ENCODE results near the gene DDX28. TPM values are rescaled to one million over a fixed set of nuclear protein-coding genes. Genes with fewer than 3 reads are reported as not detected.

Gene DDX28
- total and polyA plus RNA-seq, 2 donors (not counting 3 experiments of a cell fraction or from before 2014, with no cell fraction given), result 8.4 to 12.5 TPM

- Histone ChIP-seq H3K36me3 (ENCODE audit: control insufficient read depth in 2 of 2, extremely low read depth in 1 of 2, insufficient read depth in 2 of 2, low read length in 2 of 2) (no peaks in the 10 kb centered on the region), H3K4me2 (ENCODE audit: insufficient read depth, low read length) (no peak overlapping the region), H3K27me3 (ENCODE audit: control insufficient read depth in 2 of 2, insufficient read depth in 2 of 2, low read length in 2 of 2) (no peaks in the 10 kb centered on the region), H3K4me3 (replicated peaks in 1 of 3; ENCODE audit: insufficient read depth in 1 of 3, low read depth in 1 of 3, low read length in 3 of 3) (no peak overlapping the region), H3K27ac (ENCODE audit: insufficient read depth, low read depth, low read length) (no peak overlapping the region), H3K9me1 (replicated peaks; ENCODE audit: control insufficient read depth, extremely low read depth, insufficient read depth, low read length) (no peaks in the 10 kb centered on the region), H4K20me1 (replicated peaks; ENCODE audit: control insufficient read depth, extremely low read depth, insufficient read depth, low read length) (no peaks in the 10 kb centered on the region), H3K4me1 (ENCODE audit: control insufficient read depth, extremely low read depth, insufficient read depth, low read length) (peaks cover 17% of the 10 kb centered on the region), H3K79me2 (ENCODE audit: control insufficient read depth, insufficient read depth, low read length) (no peaks in the 10 kb centered on the region), H2AFZ (ENCODE audit: low read depth, low read length) (peak overlapping the region; percentile 82), H3K9me3 (replicated peaks; ENCODE audit: control insufficient read depth, insufficient read depth, low read length) (no peaks in the 10 kb centered on the region), H3K9ac (replicated peaks; ENCODE audit: extremely low read depth, insufficient read depth, low read length) (no peak overlapping the region)
- ChIA-PET CTCF (interaction anchor here (0.8 to 4.9 kb wide), 3 partner anchors 8 to 53 kb away, joined by 4 to 23 read pairs (median 4); no protein-coding TSS in a partner anchor), POLR2A (no interaction called here)
- peak; percentile 33 for DNase-seq (ENCODE audit: low read depth, low spot score)
- dilution Hi-C loops (cut with MboI; ENCODE audit: extremely low pct_ligation_motif_present, low sequenced_read_pairs), result no loop called here
- intact Hi-C loops (cut with micrococcal nuclease), result no loop called here
- TF ChIP-seq GATA2 (IDR thresholded peaks at IDR 0.05; ENCODE audit: insufficient read depth, insufficient read length, low read depth, low read length), result no peak
- no peak for TF ChIP-seq JUN (IDR thresholded peaks at IDR 0.05; ENCODE audit: borderline replicate concordance, insufficient read depth, insufficient read length, low read depth)
- TF ChIP-seq POLR2AphosphoS5 (IDR thresholded peaks at IDR 0.05; ENCODE audit: insufficient read depth, low read depth, low read length), result no peak
- TF ChIP-seq EZH2 (IDR thresholded peaks at IDR 0.05; ENCODE audit: borderline replicate concordance, low read depth, low read length, severe bottlenecking), result no peak
- TF ChIP-seq MAX (IDR thresholded peaks at IDR 0.05; ENCODE audit: insufficient read depth, insufficient read length), result no peak
- TF ChIP-seq POLR2A (IDR thresholded peaks at IDR 0.05; ENCODE audit: low read depth, low read length), result no peak
- no peak for TF ChIP-seq FOS (IDR thresholded peaks at IDR 0.05; ENCODE audit: borderline replicate concordance, insufficient read depth, low read length)
- FAIRE-seq, result peak; percentile 53
- BruUV-seq (replicated peaks), result no TSS peak
These were observed 35.4 kb downstream of the DDX28 start for GRCh38 chr16:67987460-67988160.

- no peak overlapping the region for H3K4me2 ChIP-seq (ENCODE audit: insufficient read depth, low read length)
- no peaks in the 10 kb centered on the region for H4K20me1 ChIP-seq (replicated peaks; ENCODE audit: control insufficient read depth, extremely low read depth, insufficient read depth, low read length)
- no peaks in the 10 kb centered on the region for H3K27me3 ChIP-seq (ENCODE audit: control insufficient read depth in 2 of 2, insufficient read depth in 2 of 2, low read length in 2 of 2)
- H2AFZ ChIP-seq (ENCODE audit: low read depth, low read length), result peak overlapping the region; percentile 82
- no peaks in the 10 kb centered on the region for H3K9me3 ChIP-seq (replicated peaks; ENCODE audit: control insufficient read depth, insufficient read depth, low read length)
- no peaks in the 10 kb centered on the region for H3K79me2 ChIP-seq (ENCODE audit: control insufficient read depth, insufficient read depth, low read length)
- peaks cover 17% of the 10 kb centered on the region for H3K4me1 ChIP-seq (ENCODE audit: control insufficient read depth, extremely low read depth, insufficient read depth, low read length)
- ChIA-PET POLR2A (no interaction called here), CTCF (interaction anchor here (0.8 to 4.9 kb wide), 3 partner anchors 9 to 54 kb away, joined by 4 to 23 read pairs (median 4); no protein-coding TSS in a partner anchor)
- FAIRE-seq (no peak), DNase-seq (ENCODE audit: low read depth, low spot score) (no peak)
- dilution Hi-C loops (cut with MboI; ENCODE audit: extremely low pct_ligation_motif_present, low sequenced_read_pairs), result no loop called here
- intact Hi-C loops (cut with micrococcal nuclease), result no loop called here
- no peak overlapping the region for H3K9ac ChIP-seq (replicated peaks; ENCODE audit: extremely low read depth, insufficient read depth, low read length)
- TF ChIP-seq POLR2AphosphoS5 (IDR thresholded peaks at IDR 0.05; ENCODE audit: insufficient read depth, low read depth, low read length) (no peak), FOS (IDR thresholded peaks at IDR 0.05; ENCODE audit: borderline replicate concordance, insufficient read depth, low read length) (no peak), JUN (IDR thresholded peaks at IDR 0.05; ENCODE audit: borderline replicate concordance, insufficient read depth, insufficient read length, low read depth) (no peak), POLR2A (IDR thresholded peaks at IDR 0.05; ENCODE audit: low read depth, low read length) (no peak), MAX (IDR thresholded peaks at IDR 0.05; ENCODE audit: insufficient read depth, insufficient read length) (no peak), MYC (IDR thresholded peaks at IDR 0.05; ENCODE audit: low read depth, low read length) (no peak), GATA2 (IDR thresholded peaks at IDR 0.05; ENCODE audit: insufficient read depth, insufficient read length, low read depth, low read length) (no peak), EZH2 (IDR thresholded peaks at IDR 0.05; ENCODE audit: borderline replicate concordance, low read depth, low read length, severe bottlenecking) (no peak), CTCF (IDR thresholded peaks at IDR 0.05; ENCODE audit: extremely low read depth in 1 of 2, insufficient read depth in 1 of 2, low read depth in 1 of 2, low read length in 2 of 2) (no peak)
- H3K4me3 ChIP-seq (replicated peaks in 1 of 3; ENCODE audit: insufficient read depth in 1 of 3, low read depth in 1 of 3, low read length in 3 of 3), result no peak overlapping the region
- no peak overlapping the region for H3K27ac ChIP-seq (ENCODE audit: insufficient read depth, low read depth, low read length)
- BruUV-seq (replicated peaks), result no TSS peak
- no peaks in the 10 kb centered on the region for H3K9me1 ChIP-seq (replicated peaks; ENCODE audit: control insufficient read depth, extremely low read depth, insufficient read depth, low read length)
- H3K36me3 ChIP-seq (ENCODE audit: control insufficient read depth in 2 of 2, extremely low read depth in 1 of 2, insufficient read depth in 2 of 2, low read length in 2 of 2), result no peaks in the 10 kb centered on the region
These were observed 36.1 kb downstream of the DDX28 start for GRCh38 chr16:67986949-67987348.
